Measurements from ENCODE around the gene RCOR3. TPM values are rescaled to one million over a fixed set of nuclear protein-coding genes. Genes with fewer than 3 reads are reported as not detected.

Gene RCOR3
- polyA plus RNA-seq, 3 donors = 15.6 to 20.7 (median 16.1) TPM

DNA sequence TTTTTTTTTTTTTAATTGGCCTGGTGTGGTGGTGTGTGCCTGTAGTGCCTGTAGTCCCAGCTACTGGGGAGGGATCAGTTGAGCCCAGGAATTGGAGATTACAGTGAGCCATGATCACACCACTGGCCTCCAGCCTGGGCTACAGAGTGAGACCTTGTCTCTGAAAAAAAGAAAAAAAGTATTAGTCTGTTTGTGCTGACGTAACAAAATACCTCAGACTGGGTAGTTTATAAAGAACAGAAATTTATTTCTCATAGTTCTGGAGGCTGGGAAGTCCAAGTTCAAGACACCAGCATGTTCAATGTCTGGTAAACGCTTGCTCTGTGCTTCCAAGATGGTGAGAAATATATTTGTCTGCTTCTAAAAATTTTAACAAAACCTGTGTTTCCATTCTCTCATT lies 93.3 kb downstream of the RCOR3 start:
- no peak overlapping the region for H3K27ac ChIP-seq (ENCODE audit: low read depth, low read length)
- 94 to 98% (median 97%) methylated on average over 2 of the region's 2 CpGs for WGBS, 3 donors

DNA sequence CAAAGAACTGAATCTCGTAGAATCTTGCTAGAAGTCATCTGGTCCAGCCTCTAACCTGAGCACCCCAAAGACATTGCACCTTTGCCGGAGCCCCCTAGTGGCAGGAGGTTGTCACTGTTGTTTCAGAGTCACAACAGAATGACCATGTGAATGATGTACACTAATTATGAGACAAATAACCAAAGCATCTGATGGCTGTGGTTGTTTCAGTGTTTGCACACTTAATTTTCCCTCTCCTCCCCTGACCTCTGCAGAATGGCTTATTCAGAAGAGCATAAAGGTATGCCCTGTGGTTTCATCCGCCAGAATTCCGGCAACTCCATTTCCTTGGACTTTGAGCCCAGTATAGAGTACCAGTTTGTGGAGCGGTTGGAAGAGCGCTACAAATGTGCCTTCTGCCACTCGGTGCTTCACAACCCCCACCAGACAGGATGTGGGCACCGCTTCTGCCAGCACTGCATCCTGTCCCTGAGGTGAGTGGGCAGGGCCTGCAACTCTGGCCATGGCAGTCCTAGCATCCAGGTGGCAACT lies 93.9 kb downstream of the RCOR3 start:
- 58 to 74% (median 64%) methylated on average over 8 of the region's 8 CpGs for WGBS, 3 donors
- H3K27ac ChIP-seq (ENCODE audit: low read depth, low read length) = no peak overlapping the region

DNA sequence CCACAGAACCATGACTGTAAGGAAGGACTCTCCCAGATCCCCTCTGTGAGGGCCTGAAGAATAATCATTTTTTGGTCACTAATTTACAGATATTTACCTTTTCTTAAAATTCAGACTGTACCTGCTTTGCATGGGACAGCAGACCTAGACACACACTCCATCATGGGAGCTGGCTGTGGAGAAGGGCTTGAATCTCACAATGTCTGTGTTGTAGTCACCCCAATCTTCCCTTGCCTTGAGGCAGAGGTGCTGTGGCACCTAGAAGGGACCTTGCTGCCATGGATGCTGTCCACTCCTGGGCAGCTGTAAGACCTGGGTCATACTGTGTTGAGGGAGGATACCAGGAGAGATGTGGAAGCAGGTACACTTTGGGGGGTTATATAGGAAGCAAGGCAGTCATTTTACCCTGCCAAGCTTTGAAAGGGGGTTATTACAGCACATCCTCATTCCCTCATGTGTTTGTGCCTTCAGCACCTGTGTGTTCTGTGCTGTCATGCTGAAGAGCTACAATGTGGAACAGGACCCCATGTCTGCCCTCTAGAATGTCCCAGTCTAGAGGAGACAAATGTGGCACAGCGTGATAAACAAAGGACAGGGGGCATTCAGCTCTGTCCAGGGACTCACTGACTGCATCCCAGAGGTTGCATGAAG lies 94.5 kb downstream of the RCOR3 start:
- WGBS, 3 donors = 0 to 57% (median 0%) methylated on average over 1 of the region's 1 CpG
- no peak overlapping the region for H3K27ac ChIP-seq (ENCODE audit: low read depth, low read length)

DNA sequence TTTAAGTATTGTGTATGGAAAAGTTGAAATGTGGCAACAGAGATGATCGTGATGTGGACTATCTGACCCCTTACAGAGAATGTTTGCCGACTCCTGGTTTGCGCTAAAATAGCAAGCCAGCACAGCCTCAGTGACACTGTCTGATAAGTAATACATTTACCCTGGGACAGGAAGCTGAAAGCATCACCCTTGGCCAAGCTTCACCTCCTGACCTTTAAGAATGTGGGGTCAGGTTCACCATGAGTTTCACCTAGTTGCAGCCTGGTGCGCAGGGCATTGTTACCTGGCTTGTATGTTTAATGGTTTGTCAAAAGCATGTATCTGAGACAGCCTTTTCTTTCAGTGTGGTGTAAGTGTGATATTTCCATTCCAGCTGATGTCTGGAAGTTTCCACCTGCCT lies 96.7 kb downstream of the RCOR3 start:
- no peak overlapping the region for H3K27ac ChIP-seq (ENCODE audit: low read depth, low read length)
- 82 to 94% (median 94%) methylated on average over 4 of the region's 4 CpGs for WGBS, 3 donors

DNA sequence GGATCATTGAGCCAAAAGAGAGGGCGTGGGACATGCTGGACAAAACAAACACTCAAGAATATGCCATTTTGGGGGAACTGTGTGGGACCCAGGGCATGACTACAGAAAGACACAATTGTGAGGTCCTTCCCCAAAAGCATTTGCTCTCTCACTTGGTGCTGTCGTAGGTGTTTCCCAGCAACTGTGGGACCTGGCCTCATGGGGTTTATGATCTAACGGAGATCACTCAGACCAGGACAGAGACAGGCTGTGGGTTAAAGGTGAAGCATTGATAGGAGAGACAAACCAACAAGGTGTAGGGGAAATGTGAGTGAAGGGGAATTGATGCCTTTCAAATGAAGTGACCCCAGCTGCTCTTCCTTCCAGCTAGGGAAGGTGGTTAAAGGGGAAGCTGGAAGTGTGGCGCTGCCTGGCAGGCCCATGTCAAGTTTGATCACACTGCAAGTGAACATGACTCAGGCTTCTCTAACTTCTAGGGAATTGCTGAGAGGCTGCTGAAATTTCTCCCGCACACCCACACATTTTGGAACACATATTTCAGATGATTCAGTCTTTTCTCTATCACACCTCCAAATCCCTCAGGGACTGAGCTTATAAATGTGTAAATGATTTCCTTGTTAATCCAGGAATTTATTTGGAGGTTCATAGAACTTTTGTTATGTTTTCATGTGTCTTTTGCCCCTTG lies 97.7 kb downstream of the RCOR3 start:
- H3K27ac ChIP-seq (ENCODE audit: low read depth, low read length) = no peak overlapping the region
- WGBS, 3 donors = 62 to 78% (median 66%) methylated on average over 5 of the region's 5 CpGs

DNA sequence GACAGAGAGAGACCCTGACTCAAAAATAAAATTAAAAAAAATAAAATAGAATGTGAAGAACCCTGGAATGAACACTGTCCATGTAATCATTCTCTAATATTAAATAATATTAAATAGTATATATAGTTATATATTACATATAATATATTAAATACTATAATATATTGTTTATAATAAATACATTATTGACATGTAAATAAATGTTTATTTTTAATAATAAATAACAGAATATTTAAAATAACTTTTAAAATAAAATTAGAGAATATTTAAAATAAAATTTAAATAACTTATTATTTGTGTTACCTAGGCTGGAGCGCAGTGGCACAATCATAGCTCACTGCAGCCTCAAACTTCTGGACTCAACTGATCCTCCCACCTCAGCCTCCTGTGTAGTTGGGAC lies 99.5 kb downstream of the RCOR3 start:
- H3K27ac ChIP-seq (ENCODE audit: low read depth, low read length) = no peak overlapping the region
- 96 to 97% (median 97%) methylated on average over 1 of the region's 1 CpG for WGBS, 3 donors

DNA sequence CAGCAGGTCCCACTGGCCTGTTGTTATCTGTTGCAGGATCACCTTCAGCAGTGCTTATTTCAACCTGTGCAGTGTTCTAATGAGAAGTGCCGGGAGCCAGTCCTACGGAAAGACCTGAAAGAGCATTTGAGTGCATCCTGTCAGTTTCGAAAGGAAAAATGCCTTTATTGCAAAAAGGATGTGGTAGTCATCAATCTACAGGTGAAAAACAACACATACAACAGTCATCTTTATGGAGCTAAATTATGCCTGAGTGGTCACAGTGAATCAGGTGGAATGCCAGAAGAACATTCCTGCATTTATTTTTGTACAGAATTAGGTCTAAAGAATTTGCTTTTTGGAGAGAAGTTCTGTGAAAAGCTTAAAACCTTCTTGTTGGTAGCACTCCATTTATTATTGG lies 100.7 kb downstream of the RCOR3 start:
- H3K27ac ChIP-seq (ENCODE audit: low read depth, low read length) = no peak overlapping the region
- 60 to 82% (median 78%) methylated on average over 3 of the region's 3 CpGs for WGBS, 3 donors

DNA sequence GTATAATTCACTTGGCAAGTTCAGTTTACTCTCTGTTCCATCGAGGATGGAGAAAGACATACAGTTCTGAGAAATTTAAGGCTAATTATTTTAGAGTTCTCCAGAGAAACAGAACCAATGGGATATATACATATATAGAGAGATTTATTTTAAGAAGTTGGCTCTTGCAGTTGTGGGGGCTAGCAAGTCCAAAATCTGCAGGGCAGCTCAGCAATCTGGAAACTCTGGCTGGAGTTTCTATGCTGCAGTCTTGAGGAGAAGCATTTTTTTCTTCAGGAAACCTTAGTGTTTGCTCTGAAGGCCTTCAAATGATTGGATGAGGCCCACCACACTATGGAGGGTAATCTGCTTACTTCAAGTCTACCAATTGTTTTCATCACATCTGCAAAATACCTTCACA lies 102.0 kb downstream of the RCOR3 start:
- WGBS, 3 donors = 83 to 97% (median 89%) methylated on average over 1 of the region's 1 CpG
- H3K27ac ChIP-seq (ENCODE audit: low read depth, low read length) = no peak overlapping the region

Other genes starting within 250 kb of the RCOR3 start
- under 1 TPM in 2 of 3 donors, not detected in 1; 0.08 to 0.15 TPM for gene KCNH1, start 125.2 kb upstream of the RCOR3 start, polyA plus RNA-seq
- 10 to 100 TPM in 1 of 3 donors, 1 to 10 TPM in 2; 5.0 to 11.4 (median 5.6) TPM for gene TRAF5, start 67.5 kb downstream of the RCOR3 start, polyA plus RNA-seq
- gene RD3, start 232.8 kb downstream of the RCOR3 start, polyA plus RNA-seq = under 1 TPM; 0.01 to 0.12 (median 0.11) TPM

Data from adipose tissue (tissue), 3 donors.